ENCODE results near the gene TNFRSF12A. TPM values are rescaled to one million over a fixed set of nuclear protein-coding genes. Genes with fewer than 3 reads are reported as not detected.

Gene TNFRSF12A
- total RNA-seq, 1 donor from 2014 or later: 196 TPM

GRCh38 chr16:3012246-3012645 lies 7.9 kb upstream of the TNFRSF12A start:
- DNase-seq (ENCODE audit: low read depth): no peak

DNA sequence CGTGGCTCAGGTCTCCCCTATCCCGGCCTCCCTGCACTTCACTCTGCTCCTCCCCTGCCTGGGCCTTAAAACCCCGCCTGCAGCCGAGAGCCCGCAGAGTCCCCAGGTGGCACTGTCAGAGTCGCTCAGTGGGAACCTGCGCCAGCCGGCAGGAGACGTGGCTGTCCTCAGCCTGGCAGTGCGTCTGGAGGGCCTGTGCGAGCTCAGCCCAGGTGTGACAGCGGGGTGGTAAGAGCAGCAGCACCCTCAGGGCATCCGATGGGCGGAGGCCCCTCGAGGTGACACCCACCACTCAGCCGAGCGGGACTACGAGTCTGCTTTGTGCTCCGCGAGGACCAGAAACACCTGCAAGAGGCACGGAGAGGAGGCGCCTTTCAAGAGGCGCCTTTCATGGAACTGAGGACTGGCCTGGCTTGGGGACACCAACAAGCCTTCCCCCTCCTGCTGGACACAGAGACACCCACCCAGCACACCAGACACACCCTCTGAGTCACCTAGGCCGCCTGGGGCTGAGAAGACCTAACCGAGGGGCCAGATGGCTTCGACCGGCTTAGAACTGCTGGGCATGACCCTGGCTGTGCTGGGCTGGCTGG lies 7.2 kb upstream of the TNFRSF12A start, which contains the start of gene CLDN9:
Gene CLDN9, plus strand, starts transcription at position 96 of the 593 bp plus-strand sequence. Its CDS starts 440 bp downstream, at position 536.
- no peak for DNase-seq (ENCODE audit: low read depth)

DNA sequence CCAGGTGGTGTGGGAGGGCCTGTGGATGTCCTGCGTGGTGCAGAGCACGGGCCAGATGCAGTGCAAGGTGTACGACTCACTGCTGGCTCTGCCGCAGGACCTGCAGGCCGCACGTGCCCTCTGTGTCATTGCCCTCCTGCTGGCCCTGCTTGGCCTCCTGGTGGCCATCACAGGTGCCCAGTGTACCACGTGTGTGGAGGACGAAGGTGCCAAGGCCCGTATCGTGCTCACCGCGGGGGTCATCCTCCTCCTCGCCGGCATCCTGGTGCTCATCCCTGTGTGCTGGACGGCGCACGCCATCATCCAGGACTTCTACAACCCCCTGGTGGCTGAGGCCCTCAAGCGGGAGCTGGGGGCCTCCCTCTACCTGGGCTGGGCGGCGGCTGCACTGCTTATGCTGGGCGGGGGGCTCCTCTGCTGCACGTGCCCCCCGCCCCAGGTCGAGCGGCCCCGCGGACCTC lies 6.6 kb upstream of the TNFRSF12A start:
- no peak for DNase-seq (ENCODE audit: low read depth)

DNA sequence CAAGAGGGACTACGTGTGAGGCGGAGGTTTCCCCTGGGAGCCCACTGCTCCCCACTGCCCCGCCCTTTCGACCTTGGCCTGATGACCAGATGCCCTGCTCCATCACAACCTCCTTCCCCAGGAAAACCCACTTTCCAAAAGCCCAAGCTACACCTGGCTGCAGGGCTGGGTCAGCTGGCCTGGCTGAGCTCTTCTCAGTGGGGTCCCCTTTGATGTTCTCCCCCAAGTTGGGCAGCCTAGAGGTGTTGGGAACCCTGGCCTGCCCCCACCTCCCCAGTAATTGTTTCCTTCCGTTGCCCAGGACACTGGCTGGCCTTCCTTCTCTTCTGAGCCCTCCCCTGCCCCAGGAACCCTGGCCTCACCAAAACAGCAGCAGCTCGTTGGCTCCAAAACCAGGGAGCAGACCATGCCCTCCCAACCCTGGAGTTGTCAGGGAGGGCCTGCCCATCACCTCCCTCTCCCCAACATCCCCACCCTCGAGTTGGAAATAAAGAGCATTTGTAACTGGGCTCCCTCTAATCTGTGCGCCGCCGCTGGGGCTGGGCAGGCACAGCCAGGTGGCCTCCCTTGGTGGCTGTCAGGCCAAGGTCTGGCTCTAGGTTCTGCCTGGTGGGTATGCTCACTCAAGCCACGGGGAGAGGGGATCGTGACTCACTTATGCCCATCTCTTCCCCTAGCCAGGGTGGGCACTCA lies 6.0 kb upstream of the TNFRSF12A start:
- no peak for DNase-seq (ENCODE audit: low read depth)

DNA sequence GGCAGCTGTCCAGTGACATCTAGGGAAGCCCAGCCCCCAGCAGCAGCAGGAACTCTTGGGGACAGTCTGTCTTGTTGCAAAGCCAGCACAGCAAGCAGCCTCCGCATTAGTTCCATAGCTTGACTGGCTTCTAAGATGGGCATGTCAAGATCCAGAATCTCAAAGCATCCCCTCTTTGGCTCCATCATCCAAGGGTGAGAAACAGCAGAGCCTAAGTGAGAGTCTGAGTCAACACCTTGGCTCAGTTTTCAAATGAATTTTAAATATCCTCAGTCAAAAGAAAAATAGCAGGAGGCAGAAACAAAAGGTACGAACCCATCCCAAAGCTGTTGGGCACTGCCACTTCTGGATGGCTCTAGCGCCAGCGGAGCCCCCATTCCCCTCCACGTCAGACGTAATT lies 5.2 kb upstream of the TNFRSF12A start:
- no peak for DNase-seq (ENCODE audit: low read depth)

- DNase-seq (ENCODE audit: low read depth): no peak
Observed at GRCh38 chr16:3015865-3016521, 4.2 kb upstream of the TNFRSF12A start.

- DNase-seq (ENCODE audit: low read depth): no peak
Observed at GRCh38 chr16:3017344-3017743, 2.8 kb upstream of the TNFRSF12A start.

DNA sequence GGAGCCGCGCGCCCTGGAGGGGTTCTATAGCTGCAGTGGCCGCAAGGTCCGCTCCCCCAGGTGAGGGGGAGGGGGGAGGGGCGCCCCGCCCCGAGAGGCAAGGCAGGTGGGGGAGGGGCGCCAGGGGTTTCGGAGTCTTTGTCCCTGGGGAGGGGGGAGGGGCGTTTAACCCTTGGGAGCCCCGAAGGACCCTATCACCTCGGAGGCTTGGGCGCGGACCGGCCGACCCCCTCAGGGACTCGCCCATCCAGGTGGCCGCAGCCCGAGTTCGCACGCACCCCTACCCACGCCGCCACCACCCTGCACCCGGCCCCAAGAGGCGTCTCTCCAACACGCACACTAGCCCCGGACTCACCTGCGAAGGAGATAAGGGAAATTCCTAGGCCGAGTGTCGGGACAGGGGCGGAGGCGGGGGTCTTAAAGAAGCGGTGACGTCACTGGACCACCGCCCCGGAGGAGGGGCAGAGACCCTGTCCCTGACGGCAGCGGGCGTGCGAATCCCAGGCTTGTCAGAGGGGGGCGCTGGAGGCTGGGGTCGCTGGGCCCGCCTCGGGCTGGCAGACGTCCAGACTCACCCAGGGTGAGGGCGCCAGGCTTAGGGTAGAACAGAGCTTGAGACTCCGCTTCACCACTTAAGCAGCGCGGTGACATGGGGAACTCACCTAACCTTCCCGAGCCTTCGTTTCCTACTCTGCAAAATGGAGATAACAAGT lies 2.2 kb upstream of the TNFRSF12A start, which contains the start of gene CLDN6:
Gene CLDN6, minus strand, starts transcription at position 390 of the 713 bp plus-strand sequence. CDS start 2,162 bp downstream, outside the sequence.
- no peak for DNase-seq (ENCODE audit: low read depth)

GRCh38 chr16:3019594-3020246 lies 448 bp upstream of the TNFRSF12A start:
- DNase-seq (ENCODE audit: low read depth): no peak

DNA sequence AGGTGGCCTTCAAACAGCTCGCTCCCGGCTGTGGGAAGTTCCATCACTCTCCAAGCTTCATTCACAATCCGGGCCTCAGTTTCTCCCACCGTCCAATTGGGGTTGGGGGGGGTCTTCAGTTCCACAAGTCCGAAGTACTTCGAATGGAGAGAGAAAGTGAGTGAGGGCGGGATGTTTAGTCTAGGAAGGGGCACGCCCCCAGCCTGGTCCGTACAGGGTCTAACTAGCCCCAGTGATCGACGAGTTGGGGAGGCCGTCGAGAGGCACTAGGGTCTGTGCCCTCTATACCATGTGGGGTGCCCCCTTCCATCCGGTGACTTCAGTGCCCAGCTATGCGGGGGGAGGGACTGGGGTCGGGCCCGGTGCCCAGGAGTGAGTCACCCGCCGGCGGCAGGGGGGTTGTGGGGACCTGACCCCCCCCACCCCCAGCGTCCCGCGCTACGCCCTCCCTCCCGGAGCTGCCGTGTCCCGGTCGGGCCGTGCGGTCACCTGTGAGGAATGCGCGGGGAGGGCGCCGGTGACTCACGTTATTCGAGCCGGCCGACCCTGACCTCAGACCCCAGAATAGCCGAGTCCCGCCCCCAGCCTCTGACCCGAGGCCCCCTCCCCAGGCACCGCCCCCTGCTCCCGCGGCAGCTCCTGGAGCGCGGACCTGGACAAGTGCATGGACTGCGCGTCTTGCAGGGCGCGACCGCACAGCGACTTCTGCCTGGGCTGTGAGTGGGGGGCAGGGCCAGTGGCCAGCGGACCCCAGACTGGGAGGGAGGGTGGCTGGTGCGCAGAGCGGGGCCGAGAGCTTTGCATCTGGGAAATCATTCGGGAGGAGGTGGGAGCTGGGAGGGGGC lies 658 bp downstream of the TNFRSF12A start:
- peak; percentile 66 for DNase-seq (ENCODE audit: low read depth)

GRCh38 chr16:3021449-3022207 lies 1.5 kb downstream of the TNFRSF12A start:
- peak; percentile 93 for DNase-seq (ENCODE audit: low read depth)

GRCh38 chr16:3022208-3022683 lies 2.1 kb downstream of the TNFRSF12A start:
- peak; percentile 92 for DNase-seq (ENCODE audit: low read depth)

DNA sequence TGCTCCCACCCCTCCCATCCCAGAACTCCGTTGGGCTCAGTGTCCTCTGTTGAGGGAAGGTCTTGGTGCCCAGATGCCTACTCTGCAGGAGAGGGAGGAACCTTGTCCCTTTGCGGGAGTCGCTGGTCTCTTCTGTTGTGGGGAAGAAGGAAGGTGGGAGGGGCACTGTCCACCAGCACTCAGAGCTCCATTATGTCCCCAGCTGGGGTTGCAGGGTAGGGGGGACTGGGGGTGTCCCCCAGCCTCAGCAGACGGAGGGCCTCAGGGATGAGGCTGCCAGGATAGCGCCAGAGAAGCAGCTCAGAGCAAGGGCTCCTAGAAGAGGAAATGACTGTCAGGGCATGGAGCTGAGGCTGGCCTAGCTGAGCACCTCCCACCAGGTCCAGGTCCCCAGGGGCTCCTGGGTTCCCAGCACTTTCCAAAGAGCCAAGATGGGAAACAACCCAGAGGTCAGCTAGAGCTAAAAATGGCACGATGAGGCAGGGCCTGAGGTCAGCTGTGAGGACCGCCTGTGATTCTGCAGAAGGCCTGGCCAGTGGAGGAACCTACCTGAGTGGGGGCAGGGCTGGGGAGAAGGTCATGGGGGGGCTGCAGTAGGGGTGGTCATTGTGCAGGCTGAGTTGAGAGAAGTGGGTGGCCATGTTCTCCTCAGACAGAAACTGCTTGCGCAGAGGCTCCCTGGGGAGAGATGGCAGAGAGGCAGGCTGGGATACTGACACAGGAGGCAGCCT lies 2.7 kb downstream of the TNFRSF12A start:
- no peak for DNase-seq (ENCODE audit: low read depth)

- DNase-seq (ENCODE audit: low read depth): peak; percentile 64
Observed at GRCh38 chr16:3023415-3023668, 3.2 kb downstream of the TNFRSF12A start.

DNA sequence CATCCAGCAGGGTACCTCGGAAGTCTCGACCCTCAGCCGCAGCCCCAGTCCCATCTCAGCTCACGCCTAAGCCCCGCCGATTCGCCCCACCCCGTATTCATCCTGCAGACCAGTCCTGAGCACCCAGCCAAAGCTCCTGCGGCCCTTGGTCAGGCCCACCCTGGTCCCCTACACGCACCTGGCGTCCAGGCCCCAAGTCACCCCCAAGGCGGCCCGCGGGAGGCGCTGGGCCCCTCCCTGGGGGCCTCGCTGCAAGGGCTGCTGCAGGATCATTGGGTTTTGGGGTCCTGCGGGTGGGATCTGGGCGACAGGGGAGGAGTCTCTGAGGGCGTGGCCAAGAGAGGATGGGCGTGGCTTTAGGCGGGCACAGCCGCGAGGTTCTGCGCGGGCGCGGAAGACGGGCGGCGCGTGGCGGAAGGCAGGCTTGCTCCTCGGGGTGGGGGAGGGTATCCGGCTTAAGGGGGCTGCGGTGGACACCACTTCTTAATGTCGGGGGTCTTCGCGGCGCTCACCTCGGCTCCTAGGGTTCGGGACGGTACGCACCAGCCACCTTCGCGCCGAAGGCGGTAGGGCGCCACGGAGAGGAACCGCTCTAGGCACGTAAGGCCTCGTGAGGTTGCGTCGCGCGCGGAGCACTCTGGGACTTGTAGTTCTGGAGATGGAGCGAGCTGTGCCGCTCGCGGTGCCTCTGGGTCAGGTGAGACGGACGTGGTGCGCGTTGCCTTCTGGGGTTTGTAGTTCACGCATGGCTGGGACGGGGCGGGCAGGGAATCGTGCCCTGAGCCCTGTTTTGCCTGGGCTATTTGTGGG lies 3.7 kb downstream of the TNFRSF12A start, which contains the start of the genes HCFC1R1 and THOC6:
Gene HCFC1R1, minus strand, starts transcription at position 274 of the 810 bp plus-strand sequence. Its CDS starts 1 bp downstream, at position 273.
Gene THOC6, plus strand, starts transcription at position 367 of the 810 bp plus-strand sequence. Its CDS starts 292 bp downstream, at position 659.
- peak; percentile 95 for DNase-seq (ENCODE audit: low read depth)

- no peak for DNase-seq (ENCODE audit: low read depth)
Observed at GRCh38 chr16:3025032-3026002, 5.1 kb downstream of the TNFRSF12A start.

DNA sequence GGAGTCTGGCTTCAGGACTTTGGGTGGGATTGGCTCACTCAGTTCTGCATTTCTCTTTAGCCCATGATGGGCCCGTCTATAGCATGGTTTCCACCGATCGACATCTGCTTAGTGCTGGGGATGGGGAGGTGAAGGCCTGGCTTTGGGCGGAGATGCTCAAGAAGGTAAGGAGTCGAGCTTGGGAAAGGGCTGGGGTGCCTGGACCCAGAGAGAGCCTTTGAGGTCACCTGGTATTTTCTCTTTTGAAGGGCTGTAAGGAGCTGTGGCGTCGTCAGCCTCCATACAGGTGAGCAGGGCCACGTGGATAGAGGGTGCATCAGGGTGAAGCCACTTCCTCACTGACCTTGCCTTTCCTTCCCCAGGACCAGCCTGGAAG lies 5.8 kb downstream of the TNFRSF12A start:
- no peak for DNase-seq (ENCODE audit: low read depth)
